Mesenchymal stem cell (in vitro differentiated cells and primary cell): ENCODE data around the gene PBX1.

Experiments used
- DNase-seq: peaks from one replicate; pipeline ENCODE4 v3.0.0-alpha.2; 2013
- H2AFZ ChIP-seq: one replicate; pipeline ENCODE4 v1.6.1; 2013; ENCODE audit warnings: low read depth, mild to moderate bottlenecking, control low read depth, inconsistent platforms, low read length, moderate library complexity
- H2AK5ac ChIP-seq: 2 replicates; pipeline ENCODE4 v1.6.1; 2013; ENCODE audit warnings: low read length, moderate library complexity, mild to moderate bottlenecking, inconsistent platforms; ENCODE audit not compliant: severe bottlenecking
- H2BK120ac ChIP-seq: one replicate; pipeline ENCODE4 v1.6.1; 2013; ENCODE audit warnings: low read depth, mild to moderate bottlenecking, inconsistent platforms, low read length, moderate library complexity
- H2BK12ac ChIP-seq, 2 experiments: one replicate each; pipeline ENCODE4 v1.6.1; 2013; ENCODE audit warnings: inconsistent platforms in 2 of 2, low read length in 2 of 2, mild to moderate bottlenecking in 2 of 2, moderate library complexity in 2 of 2, control low read depth in 1 of 2
- H2BK15ac ChIP-seq: one replicate; pipeline ENCODE4 v1.6.1; 2013; ENCODE audit warnings: mild to moderate bottlenecking, low read depth, inconsistent platforms; ENCODE audit not compliant: poor library complexity, severe bottlenecking
- H2BK5ac ChIP-seq: 2 replicates; pipeline ENCODE4 v1.6.1; 2013; ENCODE audit warnings: low read depth, mild to moderate bottlenecking, low read length, control low read depth, inconsistent platforms; ENCODE audit not compliant: poor library complexity, severe bottlenecking
- H3K14ac ChIP-seq, 2 experiments: one replicate each; pipeline ENCODE4 v1.6.1; 2013; ENCODE audit warnings: inconsistent platforms in 2 of 2, low read length in 2 of 2, control low read depth in 1 of 2, mild to moderate bottlenecking in 1 of 2, moderate library complexity in 1 of 2
- H3K18ac ChIP-seq, 2 experiments: one replicate each; pipeline ENCODE4 v1.6.1; 2013; ENCODE audit warnings: inconsistent platforms in 2 of 2, low read length in 2 of 2, control low read depth in 1 of 2, low read depth in 1 of 2, mild to moderate bottlenecking in 1 of 2
- H3K23ac ChIP-seq, 2 experiments: one replicate each; pipeline ENCODE4 v1.6.1; 2013; ENCODE audit warnings: inconsistent platforms in 2 of 2, low read length in 2 of 2, mild to moderate bottlenecking in 2 of 2, moderate library complexity in 2 of 2, control low read depth in 1 of 2
- H3K27ac ChIP-seq: 2 replicates; pipeline ENCODE4 v1.5.1; 2013; ENCODE audit warnings: mild to moderate bottlenecking, moderate library complexity, low read length, control low read depth, inconsistent platforms; ENCODE audit not compliant: poor library complexity, severe bottlenecking
- H3K27me3 ChIP-seq, 2 experiments: 2 replicates each; pipeline versions ENCODE4 v1.6.1 to v1.7.0; 2013; ENCODE audit warnings: low read length in 2 of 2, mild to moderate bottlenecking in 2 of 2, moderate library complexity in 2 of 2, control low read depth in 1 of 2, inconsistent platforms in 1 of 2; ENCODE audit not compliant: control insufficient read depth in 1 of 2, insufficient read depth in 1 of 2
- H3K36me3 ChIP-seq, 2 experiments: 2 replicates each; pipeline versions ENCODE4 v1.6.1 to v1.7.0; 2013; ENCODE audit warnings: low read length in 2 of 2, control low read depth in 1 of 2, inconsistent platforms in 1 of 2, low read depth in 1 of 2, mild to moderate bottlenecking in 1 of 2; ENCODE audit not compliant: insufficient read depth in 2 of 2, control insufficient read depth in 1 of 2
- H3K4ac ChIP-seq, 2 experiments: one replicate each; pipeline ENCODE4 v1.6.1; 2013; ENCODE audit warnings: inconsistent platforms in 2 of 2, low read length in 2 of 2, mild to moderate bottlenecking in 2 of 2, moderate library complexity in 2 of 2, control low read depth in 1 of 2, low read depth in 1 of 2
- H3K4me1 ChIP-seq: 2 replicates; pipeline ENCODE4 v1.6.1; 2013; ENCODE audit warnings: low read depth, low read length, control low read depth; ENCODE audit not compliant: control insufficient read depth, insufficient read depth
- H3K4me2 ChIP-seq: 2 replicates; pipeline ENCODE4 v1.6.1; 2013; ENCODE audit warnings: low read length, mild to moderate bottlenecking, inconsistent platforms; ENCODE audit not compliant: poor library complexity, severe bottlenecking
- H3K4me3 ChIP-seq, 2 experiments: 2 replicates each; pipeline versions ENCODE4 v1.5.1 to v1.7.0; 2013; ENCODE audit warnings: low read length in 2 of 2, mild to moderate bottlenecking in 2 of 2, control low read depth in 1 of 2, low read depth in 1 of 2; ENCODE audit not compliant: insufficient read depth in 1 of 2
- H3K79me1 ChIP-seq: replicated peaks from 2 replicates; pipeline ENCODE4 v1.6.1; 2013; ENCODE audit warnings: mild to moderate bottlenecking, control low read depth, low read length, inconsistent platforms; ENCODE audit not compliant: poor library complexity, severe bottlenecking
- H3K9ac ChIP-seq: 2 replicates; pipeline ENCODE4 v1.7.0; 2013; ENCODE audit warnings: mild to moderate bottlenecking, low read length, moderate library complexity
- H3K9me3 ChIP-seq: 2 replicates; pipeline ENCODE4 v1.7.0; 2013; ENCODE audit warnings: mild to moderate bottlenecking, low read length; ENCODE audit not compliant: control insufficient read depth
- H4K8ac ChIP-seq: one replicate; pipeline ENCODE4 v1.6.1; 2013; ENCODE audit warnings: inconsistent platforms, mild to moderate bottlenecking, low read length, moderate library complexity
- H4K91ac ChIP-seq: one replicate; pipeline ENCODE4 v1.6.1; 2013; ENCODE audit warnings: mild to moderate bottlenecking, low read length, inconsistent platforms
- WGBS: methylation state at CpG from one replicate; pipeline ENCODE4 v1.1.7; 2013; ENCODE audit warnings: mixed read lengths; 5-methylcytosine and 5-hydroxymethylcytosine counted together

PBX1 gene

DNA sequence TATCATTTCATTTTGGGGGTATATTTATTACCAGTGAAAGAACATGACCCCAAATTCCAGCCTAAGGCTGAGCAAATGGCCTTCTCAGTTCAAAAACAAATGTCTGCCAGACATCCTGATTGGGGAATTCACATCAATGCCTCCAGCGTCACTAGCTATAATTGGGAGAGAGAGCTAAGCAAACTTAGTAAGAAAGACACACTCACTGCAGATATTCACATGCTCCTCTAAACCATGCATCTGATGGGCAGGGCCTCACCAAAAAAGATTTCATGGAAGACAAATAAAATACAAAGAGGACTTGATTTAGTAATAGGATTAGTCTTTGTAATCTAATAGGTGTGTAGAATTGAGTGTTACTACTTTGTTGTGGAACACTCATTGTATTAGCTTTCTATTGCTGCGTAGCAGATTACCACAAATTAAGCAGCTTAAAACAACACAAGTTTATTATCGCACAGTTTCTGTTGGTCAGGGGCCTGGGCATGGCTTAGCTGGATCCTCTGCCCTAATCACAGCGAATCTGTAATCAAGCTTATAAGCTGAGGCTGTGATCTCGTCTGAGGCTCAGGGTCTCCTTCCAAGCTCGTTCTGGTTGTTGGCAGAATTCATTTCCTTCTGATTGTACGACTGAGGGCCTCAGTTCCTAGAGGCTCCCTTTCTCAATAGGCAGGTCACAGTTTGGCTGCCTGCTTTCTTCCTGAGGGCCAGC, 243.0 kb downstream of the PBX1 start:
- Histone ChIP-seq H2BK15ac (no peak overlapping the region), H3K27me3 (no peaks in the 10 kb centered on the region), H3K4me1 (no peaks in the 10 kb centered on the region), H2BK5ac (no peak overlapping the region), H2AK5ac (no peak overlapping the region), H3K4me2 (no peak overlapping the region), H2BK120ac (no peak overlapping the region), H4K91ac (no peak overlapping the region), H3K4ac (no peak overlapping the region), H3K9ac (no peak overlapping the region), H3K36me3 (peaks cover 4 to 63% of the 10 kb centered on the region in 2 experiments), H2BK12ac (no peak overlapping the region), H3K79me1 (no peaks in the 10 kb centered on the region), H4K8ac (no peak overlapping the region), H3K27ac (no peak overlapping the region), H3K18ac (no peak overlapping the region), H3K23ac (no peak overlapping the region), H2AFZ (no peak overlapping the region), H3K9me3 (no peaks in the 10 kb centered on the region), H3K14ac (no peak overlapping the region), H3K4me3 (no peak overlapping the region)
- 96% methylated on average over 7 of the region's 7 CpGs for WGBS
- no peak for DNase-seq

DNA sequence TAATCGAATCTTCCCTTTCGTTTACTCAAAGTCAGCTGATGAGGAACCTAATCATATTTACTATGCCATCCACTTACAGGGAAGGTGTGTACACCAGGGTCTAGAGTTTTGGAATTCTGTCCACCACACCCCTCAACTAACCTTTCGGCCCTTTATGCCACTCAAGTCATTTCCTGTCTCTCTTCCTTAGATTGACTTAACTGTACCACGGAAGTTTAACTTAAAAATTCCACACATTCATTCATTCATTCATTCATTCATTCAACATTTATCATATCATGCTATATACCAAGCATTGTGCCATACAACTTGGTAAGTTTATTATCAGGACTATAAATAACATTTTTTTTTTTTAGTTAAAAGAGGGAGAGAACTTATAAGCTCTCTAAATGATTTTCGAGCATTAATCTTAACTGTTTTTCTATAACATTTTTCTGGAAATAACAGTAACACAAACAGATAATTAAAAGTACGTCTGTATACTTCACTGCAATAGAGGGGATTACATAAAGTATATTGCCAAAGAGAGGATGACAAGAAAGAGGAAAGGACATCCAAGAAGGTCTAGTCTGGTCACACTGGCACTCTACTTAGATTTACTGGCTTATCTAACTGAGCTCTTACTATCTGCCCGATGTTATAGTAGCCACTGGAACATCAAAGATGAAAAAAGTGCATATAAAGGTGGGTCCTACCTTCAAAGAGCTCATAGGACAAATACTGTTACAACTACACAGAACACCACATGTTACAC, 243.7 kb downstream of the PBX1 start:
- Histone ChIP-seq H3K23ac (no peak overlapping the region), H3K36me3 (peaks cover 4 to 64% of the 10 kb centered on the region in 2 experiments), H3K9me3 (no peaks in the 10 kb centered on the region), H3K27me3 (no peaks in the 10 kb centered on the region), H3K79me1 (no peaks in the 10 kb centered on the region), H2BK15ac (no peak overlapping the region), H3K9ac (no peak overlapping the region), H3K4me3 (no peak overlapping the region), H4K91ac (no peak overlapping the region), H2BK12ac (no peak overlapping the region), H2AFZ (no peak overlapping the region), H3K27ac (peak overlapping the region; percentile 42), H3K18ac (no peak overlapping the region), H4K8ac (no peak overlapping the region), H3K14ac (no peak overlapping the region), H2AK5ac (no peak overlapping the region), H3K4ac (no peak overlapping the region), H2BK120ac (no peak overlapping the region), H2BK5ac (no peak overlapping the region), H3K4me1 (no peaks in the 10 kb centered on the region), H3K4me2 (no peak overlapping the region)
- no peak for DNase-seq
- 94% methylated on average over 5 of the region's 7 CpGs for WGBS

DNA sequence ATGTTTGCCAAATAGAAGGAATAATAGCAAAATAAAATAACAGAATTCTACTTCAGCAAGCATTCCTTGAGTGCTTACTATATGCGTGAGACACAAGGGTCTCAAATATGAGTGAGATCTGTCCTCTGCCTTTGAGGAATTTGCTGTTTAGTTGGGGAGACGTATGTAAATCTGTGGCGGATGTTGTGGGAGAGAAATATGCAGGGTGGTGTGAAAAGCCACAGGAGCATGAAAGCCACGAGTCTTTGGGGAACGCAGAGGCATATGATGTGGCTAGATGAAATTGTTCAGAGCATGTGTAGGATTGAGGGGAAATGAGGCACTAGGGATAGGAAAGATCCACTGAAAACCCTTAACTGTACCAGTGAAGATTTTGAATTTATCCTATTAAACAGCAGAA, 244.4 kb downstream of the PBX1 start:
- Histone ChIP-seq H4K91ac (no peak overlapping the region), H3K18ac (no peak overlapping the region), H3K14ac (no peak overlapping the region), H3K36me3 (peaks cover 4 to 67% of the 10 kb centered on the region in 2 experiments), H3K23ac (no peak overlapping the region), H2AK5ac (no peak overlapping the region), H3K27me3 (no peaks in the 10 kb centered on the region), H3K4me2 (no peak overlapping the region), H3K27ac (no peak overlapping the region), H2BK12ac (no peak overlapping the region), H4K8ac (no peak overlapping the region), H3K79me1 (no peaks in the 10 kb centered on the region), H2BK120ac (no peak overlapping the region), H2AFZ (no peak overlapping the region), H3K4me1 (no peaks in the 10 kb centered on the region), H3K4me3 (no peak overlapping the region), H3K9ac (no peak overlapping the region), H2BK15ac (no peak overlapping the region), H3K4ac (no peak overlapping the region), H2BK5ac (no peak overlapping the region), H3K9me3 (no peaks in the 10 kb centered on the region)
- DNase-seq: no peak
- 74% methylated on average over 5 of the region's 5 CpGs for WGBS

DNA sequence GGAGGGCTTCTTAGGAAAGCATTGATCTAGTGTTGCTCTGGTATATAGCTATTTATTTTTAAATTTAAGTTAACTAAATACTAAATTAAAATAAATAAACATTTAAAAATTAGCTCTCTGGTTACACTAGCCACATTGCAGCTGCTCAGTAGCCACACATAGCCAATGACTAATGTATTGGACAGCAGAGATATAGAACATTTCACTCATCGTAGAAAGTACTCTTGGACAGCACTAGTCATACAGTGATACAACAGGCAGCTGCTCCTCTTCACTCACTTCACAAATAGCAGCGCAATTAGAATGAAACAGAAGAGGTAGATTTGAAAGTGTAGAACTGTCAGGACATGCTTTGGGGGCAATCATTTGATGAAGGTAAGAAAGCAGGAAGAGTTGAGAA, 245.4 kb downstream of the PBX1 start:
- peaks cover 4 to 77% of the 10 kb centered on the region in 2 experiments for H3K36me3 ChIP-seq
- H3K9me3 ChIP-seq: no peaks in the 10 kb centered on the region
- no peaks in the 10 kb centered on the region for H3K79me1 ChIP-seq
- no peak overlapping the region for H3K9ac ChIP-seq
- H3K27me3 ChIP-seq: no peaks in the 10 kb centered on the region
- H3K4me2 ChIP-seq: no peak overlapping the region
- H3K23ac ChIP-seq: no peak overlapping the region
- no peak overlapping the region for H2BK5ac ChIP-seq
- H3K27ac ChIP-seq: no peak overlapping the region
- no peak overlapping the region for H3K14ac ChIP-seq
- no peak overlapping the region for H3K4ac ChIP-seq
- no peak overlapping the region for H2BK120ac ChIP-seq
- H2AK5ac ChIP-seq: no peak overlapping the region
- WGBS: 86% methylated on average over 1 of the region's 2 CpGs
- no peak overlapping the region for H3K4me3 ChIP-seq
- H3K4me1 ChIP-seq: no peaks in the 10 kb centered on the region
- H2AFZ ChIP-seq: no peak overlapping the region
- no peak for DNase-seq
- no peak overlapping the region for H4K8ac ChIP-seq
- no peak overlapping the region for H2BK15ac ChIP-seq
- H3K18ac ChIP-seq: no peak overlapping the region
- no peak overlapping the region for H4K91ac ChIP-seq
- no peak overlapping the region for H2BK12ac ChIP-seq
